Activated gamma-delta T cell (primary cell): ENCODE measurements around the gene IMPDH2.
A peak's percentile ranks its signal among the peaks of the same experiment; 100 is the strongest.
"Not testable (repeated sequence)": the region's sequence is repeated elsewhere in the genome, so short reads cannot be mapped to it uniquely, and the experiment has no call there.

Experiments
- DNase-seq: peaks from one replicate; lab custom pipeline; 2025; lab: John Stamatoyannopoulos, UW

The IMPDH2 gene

DNA sequence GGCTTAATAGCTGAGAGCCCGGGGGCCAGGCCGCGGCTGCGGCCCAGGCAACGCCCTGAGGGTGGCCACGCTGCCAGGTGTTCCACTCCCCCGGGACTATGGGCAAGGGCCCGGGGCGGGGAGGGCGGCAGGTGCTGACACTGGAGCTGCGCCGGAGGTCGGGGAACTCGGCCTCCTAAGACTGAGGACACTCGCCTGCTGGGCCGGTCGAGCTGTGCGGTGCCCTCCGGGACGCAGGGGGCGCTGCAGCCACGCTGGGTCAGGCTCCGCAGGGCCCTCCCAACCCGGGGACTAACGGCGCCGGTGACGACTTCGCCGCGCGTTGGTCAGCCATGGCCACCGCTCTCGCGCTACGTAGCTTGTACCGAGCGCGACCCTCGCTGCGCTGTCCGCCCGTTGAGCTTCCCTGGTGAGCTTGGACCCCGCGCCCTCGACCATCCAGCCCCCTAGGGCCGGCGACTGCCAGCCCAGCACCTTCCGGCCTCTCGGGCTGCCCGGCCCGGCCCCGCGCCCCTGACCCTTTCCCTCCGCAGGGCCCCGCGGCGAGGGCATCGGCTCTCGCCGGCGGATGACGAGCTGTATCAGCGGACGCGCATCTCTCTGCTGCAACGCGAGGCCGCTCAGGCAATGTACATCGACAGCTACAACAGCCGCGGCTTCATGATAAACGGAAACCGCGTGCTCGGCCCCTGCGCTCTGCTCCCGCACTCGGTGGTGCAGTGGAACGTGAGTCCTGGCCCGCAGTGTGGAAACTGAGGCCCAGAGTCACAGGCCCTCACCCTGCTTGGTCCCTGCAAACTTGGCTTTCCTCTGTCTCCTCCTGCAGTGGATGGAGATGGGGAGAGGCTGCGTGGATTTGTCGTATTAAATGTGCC lies 7.1 kb downstream of the IMPDH2 start, which contains the start of gene NDUFAF3:
TSS of gene NDUFAF3 (plus strand) at position 309 of the 875 bp plus-strand sequence. CDS start at position 333, 24 bp downstream.
- peak; percentile 86 for DNase-seq

GRCh38 chr3:49021213-49021812 lies 7.9 kb downstream of the IMPDH2 start:
- DNase-seq = peak; percentile 92

GRCh38 chr3:49020330-49021212 lies 8.6 kb downstream of the IMPDH2 start:
- DNase-seq = no peak

DNA sequence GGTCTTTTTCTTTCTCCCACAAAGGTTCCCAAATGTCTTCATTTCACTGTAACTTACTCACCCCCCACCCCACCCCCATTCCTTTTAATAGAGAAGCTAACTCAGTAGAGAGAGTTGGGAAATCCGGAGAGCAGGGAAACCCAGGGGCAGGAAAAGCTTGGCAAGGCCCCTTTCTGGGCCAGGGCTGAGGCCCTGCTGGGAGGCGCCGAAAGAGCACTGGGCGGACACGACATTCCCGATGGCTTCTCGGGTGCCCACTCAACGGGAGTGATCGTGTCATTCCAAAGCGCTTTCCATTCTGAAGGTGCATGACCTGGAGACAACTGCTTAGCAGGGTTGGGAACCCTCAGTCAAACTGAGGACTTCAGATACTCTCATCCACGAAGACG lies 9.3 kb downstream of the IMPDH2 start:
- no peak for DNase-seq

- no peak for DNase-seq
Observed at GRCh38 chr3:49018707-49019006, 10.5 kb downstream of the IMPDH2 start.

DNA sequence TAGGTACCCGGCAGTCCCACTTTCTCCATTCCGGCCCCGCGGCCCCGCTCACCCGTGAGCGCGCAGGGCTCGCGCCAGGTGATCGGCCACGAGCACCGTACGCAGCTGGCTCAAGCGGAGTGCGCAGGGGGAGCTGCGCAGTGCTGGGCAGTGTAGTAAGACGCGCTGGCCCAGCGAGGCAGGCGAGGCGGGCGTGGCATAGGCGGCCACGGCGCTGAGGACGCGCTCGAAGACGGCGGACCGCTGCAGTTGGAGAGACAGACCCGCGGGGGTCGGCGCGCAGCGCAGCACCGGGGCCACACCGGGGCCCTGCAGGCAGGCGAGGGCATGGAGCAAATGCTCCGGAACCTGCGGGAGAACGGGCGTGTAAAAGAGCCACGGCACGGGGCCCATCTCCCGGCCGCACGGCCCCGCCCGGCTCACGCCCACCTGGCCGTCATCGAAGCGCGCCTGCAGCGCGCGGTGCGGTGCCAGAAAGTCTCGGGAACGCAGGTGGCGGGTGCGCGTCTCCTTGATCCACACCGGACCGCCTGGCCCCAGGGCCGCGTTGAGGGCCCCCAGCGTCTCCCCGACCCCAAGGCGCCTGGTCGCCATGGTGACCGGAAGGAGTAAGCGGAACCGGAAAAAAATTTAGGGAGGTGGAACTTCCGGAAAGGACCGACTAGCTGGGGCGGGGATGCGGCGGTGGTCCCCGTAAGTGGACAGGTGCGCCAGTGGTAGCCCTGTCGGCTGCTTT lies 11.1 kb downstream of the IMPDH2 start, which contains the start of gene DALRD3:
TSS of gene DALRD3 (minus strand) at position 610 of the 736 bp plus-strand sequence. CDS start at position 594, 16 bp downstream.
- peak; percentile 41 for DNase-seq

DNA sequence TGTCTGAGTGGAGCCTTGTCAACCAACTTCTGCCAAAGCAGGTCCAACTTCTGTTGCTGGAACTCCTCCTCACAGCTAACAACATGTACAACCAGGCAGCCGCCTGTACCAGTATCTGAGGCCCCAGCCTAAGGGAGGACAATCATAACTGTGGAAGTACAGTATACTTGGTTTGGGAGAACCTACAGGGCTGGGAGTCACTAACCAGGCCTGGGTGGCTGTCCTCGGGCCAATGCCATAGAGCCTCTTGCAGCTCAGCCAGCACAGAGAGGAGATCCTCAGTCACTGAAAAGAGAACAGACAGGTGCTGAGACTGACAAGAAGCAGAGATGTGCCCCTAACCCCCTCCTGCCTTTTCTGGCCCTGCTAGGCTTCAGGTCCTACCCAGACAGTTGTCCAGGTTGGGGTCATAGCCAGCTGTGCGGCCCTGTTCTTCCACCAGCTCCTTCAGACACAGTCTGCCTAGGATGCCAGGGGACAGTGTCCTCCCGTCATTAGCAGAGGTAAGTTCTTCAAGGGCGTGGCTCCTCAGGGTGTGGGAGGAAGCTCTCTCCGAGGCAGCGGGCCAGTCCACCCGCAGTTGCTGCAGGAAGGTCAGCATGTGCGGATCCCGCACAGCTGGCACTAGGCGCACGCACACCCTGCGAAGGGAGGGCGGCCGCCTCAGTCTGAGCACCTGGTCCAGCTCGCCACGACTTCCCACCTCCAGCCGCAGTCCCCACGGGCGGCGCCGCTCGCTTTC lies 11.8 kb downstream of the IMPDH2 start:
- DNase-seq = no peak

- DNase-seq = no peak
Observed at GRCh38 chr3:49016414-49017228, 12.6 kb downstream of the IMPDH2 start.

DNA sequence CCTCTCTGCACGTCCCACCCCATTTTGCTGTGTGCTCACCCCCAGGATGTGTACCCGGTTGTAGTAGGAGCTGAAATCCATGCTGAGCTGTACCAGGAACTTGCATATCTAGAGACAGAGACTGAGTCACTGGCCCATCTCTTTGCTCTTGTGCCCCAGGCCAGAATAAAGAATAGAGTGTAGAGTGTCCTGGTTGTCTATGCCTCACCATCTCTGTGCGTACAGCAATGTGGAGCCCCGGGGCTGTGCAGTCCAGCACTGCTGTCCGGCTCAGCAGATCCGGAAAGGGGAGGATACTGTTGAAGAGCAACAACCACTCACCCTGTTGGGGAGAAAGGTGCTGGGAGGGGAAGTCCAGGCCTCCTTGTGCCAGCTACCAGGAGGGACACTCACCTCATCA lies 13.4 kb downstream of the IMPDH2 start:
- no peak for DNase-seq

- no peak for DNase-seq
Observed at GRCh38 chr3:49015072-49015471, 14.1 kb downstream of the IMPDH2 start.

DNA sequence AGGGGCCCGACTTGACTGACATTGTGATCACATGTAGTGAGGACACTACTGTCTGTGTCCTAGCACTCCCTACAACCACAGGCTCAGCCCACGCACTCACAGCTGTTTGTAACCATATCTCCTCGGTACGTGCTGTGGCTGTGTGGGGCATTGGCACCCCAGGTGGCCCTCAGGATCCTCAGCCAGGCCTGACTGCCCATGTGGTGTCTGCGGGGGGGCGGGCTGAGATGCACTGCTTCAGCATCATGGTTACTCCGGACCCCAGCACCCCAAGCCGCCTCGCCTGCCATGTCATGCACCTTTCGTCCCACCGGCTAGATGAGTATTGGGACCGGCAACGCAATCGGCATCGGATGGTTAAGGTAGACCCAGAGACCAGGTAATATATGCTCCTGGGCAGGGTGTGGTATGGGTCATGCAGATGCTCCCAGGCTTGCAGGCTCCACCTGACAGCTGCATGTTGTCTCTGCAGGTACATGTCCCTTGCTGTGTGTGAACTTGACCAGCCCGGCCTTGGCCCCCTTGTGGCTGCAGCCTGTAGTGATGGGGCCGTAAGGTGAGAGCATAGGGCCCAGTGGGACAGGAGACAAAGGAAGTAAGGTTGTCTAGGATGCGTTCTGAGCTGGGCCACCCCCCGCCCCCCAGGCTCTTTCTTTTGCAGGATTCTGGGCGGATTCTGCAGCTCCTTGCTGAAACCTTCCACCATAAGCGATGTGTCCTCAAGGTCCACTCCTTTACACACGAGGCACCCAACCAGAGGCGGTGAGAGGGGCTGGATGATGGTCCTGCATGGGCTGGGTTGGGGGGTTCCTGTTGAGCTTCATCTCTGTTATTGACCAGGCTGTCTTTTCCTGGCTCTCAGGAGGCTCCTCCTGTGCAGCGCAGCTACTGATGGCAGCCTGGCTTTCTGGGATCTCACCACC lies 15.2 kb downstream of the IMPDH2 start:
- no peak for DNase-seq

DNA sequence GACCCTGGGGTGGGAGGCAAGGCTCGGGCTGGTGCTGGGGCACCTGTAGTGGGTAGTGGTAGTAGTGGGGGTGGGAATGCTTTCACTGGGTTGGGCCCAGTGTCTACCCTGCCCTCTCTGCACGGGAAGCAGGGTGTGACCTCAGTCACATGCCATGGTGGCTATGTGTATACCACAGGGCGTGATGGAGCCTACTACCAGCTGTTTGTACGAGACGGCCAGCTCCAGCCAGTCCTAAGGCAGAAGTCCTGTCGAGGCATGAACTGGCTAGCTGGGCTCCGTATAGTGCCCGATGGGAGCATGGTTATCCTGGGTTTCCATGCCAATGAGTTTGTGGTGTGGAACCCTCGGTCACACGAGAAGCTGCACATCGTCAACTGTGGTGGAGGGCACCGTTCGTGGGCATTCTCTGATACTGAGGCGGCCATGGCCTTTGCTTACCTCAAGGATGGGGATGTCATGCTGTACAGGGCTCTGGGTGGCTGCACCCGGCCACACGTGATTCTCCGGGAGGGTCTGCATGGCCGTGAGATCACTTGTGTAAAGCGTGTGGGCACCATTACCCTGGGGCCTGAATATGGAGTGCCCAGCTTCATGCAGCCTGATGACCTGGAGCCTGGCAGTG lies 16.0 kb downstream of the IMPDH2 start:
- no peak for DNase-seq

DNA sequence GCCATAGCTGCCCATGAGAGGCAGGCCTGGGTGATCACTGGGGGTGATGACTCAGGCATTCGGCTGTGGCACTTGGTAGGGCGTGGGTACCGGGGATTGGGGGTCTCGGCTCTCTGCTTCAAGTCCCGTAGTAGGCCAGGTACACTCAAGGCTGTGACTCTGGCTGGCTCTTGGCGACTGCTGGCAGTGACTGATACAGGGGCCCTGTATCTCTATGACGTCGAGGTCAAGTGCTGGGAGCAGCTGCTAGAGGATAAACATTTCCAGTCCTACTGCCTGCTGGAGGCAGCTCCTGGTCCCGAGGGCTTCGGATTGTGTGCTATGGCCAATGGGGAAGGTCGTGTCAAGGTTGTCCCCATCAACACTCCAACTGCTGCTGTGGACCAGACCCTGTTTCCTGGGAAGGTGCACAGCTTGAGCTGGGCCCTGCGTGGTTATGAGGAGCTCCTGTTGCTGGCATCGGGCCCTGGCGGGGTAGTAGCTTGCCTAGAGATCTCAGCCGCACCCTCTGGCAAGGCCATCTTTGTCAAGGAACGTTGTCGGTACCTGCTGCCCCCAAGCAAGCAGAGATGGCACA lies 16.7 kb downstream of the IMPDH2 start:
- no peak for DNase-seq

DNA sequence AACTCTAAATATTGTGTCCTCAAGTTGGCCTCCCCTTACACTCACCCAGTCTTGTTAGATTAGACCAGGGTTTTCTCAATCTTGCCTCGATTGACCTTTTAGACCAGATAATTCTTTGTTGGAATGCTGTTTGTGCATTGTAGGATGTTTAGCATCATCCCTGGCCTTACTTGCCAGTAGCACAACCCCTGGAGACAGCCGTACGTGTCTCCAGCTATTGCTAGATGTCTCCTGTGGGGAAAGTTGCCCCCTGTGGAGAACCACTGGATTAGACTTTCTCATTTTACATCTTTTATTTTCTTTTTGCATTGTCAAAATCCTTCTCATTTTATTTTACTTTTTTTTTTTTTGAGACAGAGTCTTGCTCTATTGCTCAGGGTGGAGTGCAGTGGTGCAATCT lies 19.8 kb downstream of the IMPDH2 start:
- DNase-seq = no peak

GRCh38 chr3:49008627-49009026 lies 20.6 kb downstream of the IMPDH2 start:
- not testable (repeated sequence) for DNase-seq

DNA sequence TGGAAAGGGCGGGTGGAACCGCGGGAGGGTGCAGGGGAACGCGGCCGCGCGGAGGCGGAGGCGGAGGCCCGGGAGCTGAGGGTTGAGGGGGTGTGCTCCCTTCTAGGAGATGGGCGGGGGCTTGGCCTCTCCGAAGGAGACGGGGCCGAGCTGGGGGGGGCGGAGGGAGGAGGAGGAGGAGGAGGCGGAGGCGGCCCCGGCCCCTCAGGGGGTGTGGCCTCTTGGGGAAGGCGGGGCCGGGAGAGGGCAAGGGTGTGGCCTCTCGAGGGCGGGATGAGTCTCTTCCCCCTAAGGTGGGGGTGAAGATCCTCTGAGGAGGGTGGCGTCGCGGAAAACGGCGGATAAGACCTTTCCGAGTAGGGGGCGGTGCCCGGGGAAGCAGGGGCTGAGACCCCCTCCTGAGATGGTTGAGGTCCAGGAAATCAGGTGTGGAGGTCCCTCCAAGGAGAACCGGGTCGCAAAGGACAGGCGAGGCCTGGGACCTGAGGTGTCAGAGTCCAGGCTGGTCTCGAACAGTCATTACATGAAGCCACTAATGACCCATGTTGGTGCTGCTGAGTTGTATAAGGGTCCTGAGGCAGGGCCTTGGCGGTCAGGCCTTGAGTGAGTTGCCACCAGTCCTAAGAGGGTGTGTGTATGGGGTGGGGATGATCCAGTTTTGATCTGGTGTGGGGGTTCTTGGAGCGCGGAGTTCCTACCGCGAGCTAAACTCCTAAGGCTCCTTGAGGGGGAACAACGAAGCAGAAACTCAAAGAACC lies 21.2 kb downstream of the IMPDH2 start:
- DNase-seq = peak; percentile 70

DNA sequence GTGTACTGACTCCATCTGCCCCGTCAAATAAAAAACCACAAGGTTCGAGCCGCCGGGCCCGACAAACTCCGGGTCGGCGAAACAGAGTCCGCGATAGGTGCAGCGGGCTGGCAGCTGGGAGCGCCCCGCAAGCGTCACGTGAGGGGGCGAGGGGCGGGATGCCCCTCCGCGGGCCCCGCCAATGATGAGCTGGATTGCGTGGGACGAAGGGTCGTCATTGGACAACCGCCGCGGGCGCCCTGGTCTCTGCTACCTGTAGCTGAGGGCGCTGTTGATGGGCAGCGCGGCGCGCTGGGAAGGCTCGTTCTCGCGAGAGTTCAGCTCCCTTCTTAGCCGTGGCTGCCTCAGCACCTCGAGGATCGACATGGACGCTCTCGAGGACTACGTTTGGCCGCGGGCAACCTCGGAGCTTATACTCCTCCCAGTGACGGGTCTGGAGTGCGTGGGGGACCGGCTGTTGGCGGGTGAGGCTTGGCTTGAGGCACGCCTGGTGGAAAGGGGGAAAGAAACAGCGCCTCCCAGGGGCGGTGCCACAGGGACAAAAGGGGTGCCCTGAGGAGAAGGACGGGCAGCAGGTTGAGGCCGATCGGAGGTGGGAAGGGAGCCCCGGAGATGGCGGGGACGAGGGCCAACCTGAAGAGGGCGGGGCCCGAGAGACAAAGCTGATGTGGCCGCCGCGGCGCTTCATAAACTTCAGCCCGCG lies 22.0 kb downstream of the IMPDH2 start, which contains the start of gene WDR6:
TSS of gene WDR6 (plus strand) at position 324 of the 703 bp plus-strand sequence. CDS start at position 365, 41 bp downstream.
- DNase-seq = peak; percentile 97
